Measurements from ENCODE around the gene MYO3B. TPM values are rescaled to one million over a fixed set of nuclear protein-coding genes. Genes with fewer than 3 reads are reported as not detected.
"Not testable (repeated sequence)": the region's sequence is repeated elsewhere in the genome, so short reads cannot be mapped to it uniquely, and the experiment has no call there.

MYO3B gene
- total and polyA plus RNA-seq, 2 donors from 2014 or later, result 3.5 to 6.4 TPM

- no peaks in the 10 kb centered on the region for H3K36me3 ChIP-seq (ENCODE audit: control insufficient read depth in 2 of 3, insufficient read depth in 3 of 3, low read length in 3 of 3)
- no peak overlapping the region for H3K27ac ChIP-seq (ENCODE audit: low read depth in 2 of 2, low read length in 2 of 2)
- H3K4me3 ChIP-seq (ENCODE audit: low read length in 3 of 3), result no peak overlapping the region
- H3K9ac ChIP-seq (ENCODE audit: low read length in 3 of 3), result no peak overlapping the region
- FAIRE-seq (no peak), DNase-seq (no peak)
- intact Hi-C loops (cut with DNase I), result no loop called here
- H3K27me3 ChIP-seq (ENCODE audit: control insufficient read depth, insufficient read depth, low read length), result no peaks in the 10 kb centered on the region
- TF ChIP-seq CTCF (IDR thresholded peaks at IDR 0.05; ENCODE audit: borderline replicate concordance, extremely low read depth, insufficient read depth), result no peak
- H3K4me1 ChIP-seq (ENCODE audit: control insufficient read depth in 2 of 3, insufficient read depth in 2 of 3, low read depth in 1 of 3, low read length in 3 of 3), result no peaks in the 10 kb centered on the region
- H3K9me3 ChIP-seq (ENCODE audit: control insufficient read depth in 2 of 3, insufficient read depth in 1 of 3, low read length in 3 of 3), result no peaks in the 10 kb centered on the region
Measured at GRCh38 chr2:170671079-170671478, 493.1 kb downstream of the MYO3B start.

- intact Hi-C loops (cut with DNase I); H3K4me1 ChIP-seq (ENCODE audit: control insufficient read depth in 2 of 3, insufficient read depth in 2 of 3, low read depth in 1 of 3, low read length in 3 of 3); H3K4me3 ChIP-seq (ENCODE audit: low read length in 3 of 3); H3K9ac ChIP-seq (ENCODE audit: low read length in 3 of 3); H3K36me3 ChIP-seq (ENCODE audit: control insufficient read depth in 2 of 3, insufficient read depth in 3 of 3, low read length in 3 of 3); H3K27me3 ChIP-seq (ENCODE audit: control insufficient read depth, insufficient read depth, low read length); DNase-seq; H3K27ac ChIP-seq (ENCODE audit: low read depth in 2 of 2, low read length in 2 of 2); FAIRE-seq; H3K9me3 ChIP-seq (ENCODE audit: control insufficient read depth in 2 of 3, insufficient read depth in 1 of 3, low read length in 3 of 3): not testable (repeated sequence)
Measured at GRCh38 chr2:170674282-170674681, 496.3 kb downstream of the MYO3B start.

- Histone ChIP-seq H3K4me1 (ENCODE audit: control insufficient read depth in 2 of 3, insufficient read depth in 2 of 3, low read depth in 1 of 3, low read length in 3 of 3) (no peaks in the 10 kb centered on the region), H3K27me3 (ENCODE audit: control insufficient read depth, insufficient read depth, low read length) (no peaks in the 10 kb centered on the region), H3K9ac (ENCODE audit: low read length in 3 of 3) (no peak overlapping the region), H3K27ac (ENCODE audit: low read depth in 2 of 2, low read length in 2 of 2) (no peak overlapping the region), H3K9me3 (ENCODE audit: control insufficient read depth in 2 of 3, insufficient read depth in 1 of 3, low read length in 3 of 3) (no peaks in the 10 kb centered on the region), H3K4me3 (ENCODE audit: low read length in 3 of 3) (no peak overlapping the region), H3K36me3 (ENCODE audit: control insufficient read depth in 2 of 3, insufficient read depth in 3 of 3, low read length in 3 of 3) (no peaks in the 10 kb centered on the region)
- intact Hi-C loops (cut with DNase I), result no loop called here
- DNase-seq (no peak), FAIRE-seq (no peak)
- no peak for TF ChIP-seq CTCF (IDR thresholded peaks at IDR 0.05; ENCODE audit: borderline replicate concordance, extremely low read depth, insufficient read depth)
Measured at GRCh38 chr2:170675701-170676100, 497.8 kb downstream of the MYO3B start.

DNA sequence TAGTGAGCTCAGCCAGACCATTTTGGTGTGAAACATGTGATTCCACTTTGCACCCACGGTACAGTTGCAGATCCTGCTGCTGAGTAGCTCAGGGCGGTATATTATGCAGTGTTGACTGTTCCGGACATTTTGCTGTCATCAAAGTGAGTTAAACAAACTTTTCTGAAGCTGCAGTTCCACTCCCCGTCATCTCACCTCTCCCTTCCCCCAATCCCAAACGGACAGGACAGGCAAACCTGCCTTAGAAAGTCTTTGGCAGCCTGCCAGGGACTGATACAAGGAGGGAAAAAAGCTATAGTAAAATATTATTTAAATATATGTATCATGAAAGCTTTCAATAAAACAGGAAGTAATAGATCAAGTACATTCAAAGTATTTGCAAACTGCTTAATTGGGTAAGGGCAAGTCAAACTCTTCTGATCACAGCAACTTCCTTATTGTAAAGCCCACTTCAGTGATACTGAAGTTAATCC is 501.7 kb downstream of the MYO3B start:
- TF ChIP-seq CTCF (IDR thresholded peaks at IDR 0.05; ENCODE audit: borderline replicate concordance, extremely low read depth, insufficient read depth), result no peak
- intact Hi-C loops (cut with DNase I), result no loop called here
- Histone ChIP-seq H3K27ac (ENCODE audit: low read depth in 2 of 2, low read length in 2 of 2) (no peak overlapping the region), H3K36me3 (ENCODE audit: control insufficient read depth in 2 of 3, insufficient read depth in 3 of 3, low read length in 3 of 3) (no peaks in the 10 kb centered on the region), H3K27me3 (ENCODE audit: control insufficient read depth, insufficient read depth, low read length) (no peaks in the 10 kb centered on the region), H3K4me3 (ENCODE audit: low read length in 3 of 3) (peak overlapping the region in 2 of 3 donors; percentile 20 to 44), H3K9me3 (ENCODE audit: control insufficient read depth in 2 of 3, insufficient read depth in 1 of 3, low read length in 3 of 3) (no peaks in the 10 kb centered on the region), H3K9ac (ENCODE audit: low read length in 3 of 3) (no peak overlapping the region), H3K4me1 (ENCODE audit: control insufficient read depth in 2 of 3, insufficient read depth in 2 of 3, low read depth in 1 of 3, low read length in 3 of 3) (no peaks in the 10 kb centered on the region)
- DNase-seq, result peak in 4 of 5 donors; percentile 17 to 42 (median 36)
- no peak for FAIRE-seq
